Fibroblast of lung (primary cell): ENCODE results near the gene OSBPL1A. TPM values are rescaled to one million over a fixed set of nuclear protein-coding genes. Genes with fewer than 3 reads are reported as not detected.

Experiments
- DNase-seq, 2 donors: peaks; one replicate each; pipeline versions ENCODE4 v3.0.0 to v3.0.0-alpha.2; 2010; ENCODE audit warnings: low read depth in 2 of 2
- H2AFZ ChIP-seq: 2 replicates; pipeline ENCODE4 v1.5.1; 2012; ENCODE audit warnings: low read length, control low read depth, inconsistent platforms
- H3K27ac ChIP-seq: 2 replicates; pipeline ENCODE4 v1.5.1; 2011; ENCODE audit warnings: low read length, control low read depth; ENCODE audit not compliant: insufficient read depth
- H3K27me3 ChIP-seq: 2 replicates; pipeline ENCODE4 v1.5.1; 2011; ENCODE audit warnings: mild to moderate bottlenecking, low read length; ENCODE audit not compliant: control insufficient read depth, insufficient read depth
- H3K36me3 ChIP-seq: 2 replicates; pipeline ENCODE4 v1.5.1; 2011; ENCODE audit warnings: low read length; ENCODE audit not compliant: control insufficient read depth, insufficient read depth
- H3K4me1 ChIP-seq: 2 replicates; pipeline ENCODE4 v1.5.1; 2011; ENCODE audit warnings: low read length; ENCODE audit not compliant: control insufficient read depth, insufficient read depth; ENCODE audit errors: extremely low read depth
- H3K4me2 ChIP-seq: 2 replicates; pipeline ENCODE4 v1.5.1; 2011; ENCODE audit warnings: low read length, control low read depth; ENCODE audit not compliant: insufficient read depth; ENCODE audit errors: extremely low read depth
- H3K4me3 ChIP-seq, 4 experiments: fragments of 200-600 bp in 1 of 4; sonication (generic) in 1 of 4; replicated peaks in 1 of 4; 2 replicates each; pipeline ENCODE4 v1.5.1; 2011 to 2016; ENCODE audit warnings: low read length in 4 of 4, low read depth in 3 of 4, mild to moderate bottlenecking in 3 of 4, control low read depth in 2 of 4, inconsistent platforms in 1 of 4, mixed read lengths in 1 of 4; ENCODE audit not compliant: insufficient read depth in 1 of 4; ENCODE audit errors: control extremely low read depth in 1 of 4
- H3K79me2 ChIP-seq: 2 replicates; pipeline ENCODE4 v1.5.1; 2012; ENCODE audit warnings: mild to moderate bottlenecking, low read length, inconsistent platforms; ENCODE audit not compliant: control insufficient read depth, insufficient read depth
- H3K9ac ChIP-seq: 2 replicates; pipeline ENCODE4 v1.5.1; 2011; ENCODE audit warnings: mild to moderate bottlenecking, low read length, control low read depth; ENCODE audit not compliant: insufficient read depth
- H3K9me3 ChIP-seq: 2 replicates; pipeline ENCODE4 v1.5.1; 2012; ENCODE audit warnings: low read depth, low read length; ENCODE audit not compliant: control insufficient read depth, insufficient read depth
- H4K20me1 ChIP-seq: 2 replicates; pipeline ENCODE4 v1.5.1; 2011; ENCODE audit warnings: low read length; ENCODE audit not compliant: control insufficient read depth, insufficient read depth; ENCODE audit errors: extremely low read depth
- CTCF ChIP-seq, 2 donors: IDR thresholded peaks in 1 of 2; conservative IDR thresholded peaks in 1 of 2; 1 replicate in 1 of 2; 2 replicates in 1 of 2; pipeline ENCODE4 v1.5.1; 2011 to 2012; ENCODE audit warnings: low read length in 2 of 2, control low read depth in 1 of 2, inconsistent platforms in 1 of 2, low read depth in 1 of 2, mild to moderate bottlenecking in 1 of 2
- EZH2 ChIP-seq: IDR thresholded peaks from 2 replicates; pipeline ENCODE4 v1.5.1; 2012; ENCODE audit warnings: low read length, control low read depth, mild to moderate bottlenecking; ENCODE audit errors: missing control alignments
- polyA plus RNA-seq, 2 donors: library from polyadenylated mRNA; depleted of rRNA in 1 of 2; stranded (reverse) in 1 of 2; unstranded in 1 of 2; fragments of >200 nt; gene quantifications; 2 replicates each; pipeline ENCODE4 v1.2.1, GENCODE V29; 2011 to 2012; ENCODE audit warnings: missing spikeins in 1 of 2
- total RNA-seq: library from RNA; depleted of rRNA; stranded (reverse); fragments of >200 nt; gene quantifications from 2 replicates; pipeline ENCODE4 v1.2.1, GENCODE V29; 2014

Gene OSBPL1A
- total and polyA plus RNA-seq, 2 donors (not counting 1 experiment from before 2014, with no cell fraction given): 67.5 to 73.3 TPM

DNA sequence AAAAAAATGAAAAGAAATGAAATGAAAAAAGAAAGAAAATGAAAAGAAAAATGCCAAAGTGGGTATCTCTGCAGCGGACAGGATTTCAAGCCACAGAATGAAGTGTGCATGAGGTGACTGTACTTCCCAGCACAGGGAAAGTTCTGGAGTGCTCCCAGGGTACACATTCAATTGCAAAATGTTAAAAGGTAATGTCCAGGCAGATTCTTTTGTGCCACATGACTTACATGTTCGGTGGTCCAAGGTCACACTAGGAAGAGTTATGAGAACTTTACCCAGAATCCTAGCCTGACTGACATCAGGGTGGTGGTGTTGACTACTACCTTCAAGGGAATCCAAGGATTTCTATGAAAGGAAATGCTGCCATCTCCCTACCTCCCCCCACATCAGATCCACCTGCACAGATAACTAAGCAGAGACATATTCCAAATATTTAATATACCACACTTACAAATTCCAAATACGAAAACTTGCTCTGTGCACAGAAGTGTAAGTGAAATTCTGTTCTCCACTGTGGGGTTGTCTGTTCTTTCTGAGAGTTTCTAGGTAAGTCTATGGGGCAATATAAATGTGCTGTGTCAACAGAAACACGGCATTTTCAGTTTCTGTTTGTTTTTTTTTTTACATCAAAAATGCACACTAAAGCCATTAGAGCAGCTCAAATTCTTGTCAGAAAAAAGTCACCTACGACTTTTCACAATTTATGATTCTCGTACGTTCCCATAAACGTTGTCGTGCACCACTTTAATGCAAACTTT, 202.1 kb downstream of the OSBPL1A start:
- Histone ChIP-seq H3K36me3 (no peaks in the 10 kb centered on the region), H3K9me3 (no peaks in the 10 kb centered on the region), H4K20me1 (no peaks in the 10 kb centered on the region), H3K4me2 (no peak overlapping the region), H3K9ac (no peak overlapping the region), H2AFZ (no peak overlapping the region), H3K27ac (no peak overlapping the region), H3K27me3 (no peaks in the 10 kb centered on the region), H3K79me2 (no peaks in the 10 kb centered on the region), H3K4me3 (no peak overlapping the region), H3K4me1 (no peaks in the 10 kb centered on the region)
- DNase-seq: no peak
- TF ChIP-seq CTCF (conservative IDR thresholded peaks at IDR 0.05 in 1 of 2, IDR thresholded peaks at IDR 0.05 in 1 of 2; ENCODE audit: low read depth in 1 of 2, low read length in 2 of 2): no peak
- no peak for TF ChIP-seq EZH2

DNA sequence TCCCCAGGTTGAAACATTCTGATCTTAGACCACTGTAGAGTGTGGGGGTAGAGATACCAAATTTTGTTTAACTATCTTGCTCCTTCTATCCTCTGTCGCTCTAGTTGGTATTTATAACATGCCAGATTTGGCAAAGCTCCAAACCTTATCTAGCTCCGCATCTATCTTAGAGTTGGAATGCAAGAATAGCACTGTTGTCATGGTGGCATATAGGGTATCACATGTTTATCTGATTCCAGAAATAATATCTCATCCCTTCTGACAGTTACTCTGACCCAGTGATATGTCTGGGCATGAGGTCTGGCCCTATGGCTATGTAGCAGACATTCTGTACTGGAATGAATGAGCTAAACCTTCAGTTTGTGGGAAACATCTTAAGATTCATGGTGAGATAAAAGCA, 207.0 kb downstream of the OSBPL1A start:
- Histone ChIP-seq H3K4me3 (no peak overlapping the region), H3K9ac (no peak overlapping the region), H3K27ac (no peak overlapping the region), H4K20me1 (no peaks in the 10 kb centered on the region), H3K9me3 (no peaks in the 10 kb centered on the region), H3K79me2 (no peaks in the 10 kb centered on the region), H2AFZ (no peak overlapping the region), H3K27me3 (no peaks in the 10 kb centered on the region), H3K36me3 (no peaks in the 10 kb centered on the region), H3K4me1 (no peaks in the 10 kb centered on the region), H3K4me2 (no peak overlapping the region)
- peak in 1 of 2 donors; percentile 35 for DNase-seq
- TF ChIP-seq CTCF (conservative IDR thresholded peaks at IDR 0.05 in 1 of 2, IDR thresholded peaks at IDR 0.05 in 1 of 2; ENCODE audit: low read depth in 1 of 2, low read length in 2 of 2) (no peak), EZH2 (no peak)

DNA sequence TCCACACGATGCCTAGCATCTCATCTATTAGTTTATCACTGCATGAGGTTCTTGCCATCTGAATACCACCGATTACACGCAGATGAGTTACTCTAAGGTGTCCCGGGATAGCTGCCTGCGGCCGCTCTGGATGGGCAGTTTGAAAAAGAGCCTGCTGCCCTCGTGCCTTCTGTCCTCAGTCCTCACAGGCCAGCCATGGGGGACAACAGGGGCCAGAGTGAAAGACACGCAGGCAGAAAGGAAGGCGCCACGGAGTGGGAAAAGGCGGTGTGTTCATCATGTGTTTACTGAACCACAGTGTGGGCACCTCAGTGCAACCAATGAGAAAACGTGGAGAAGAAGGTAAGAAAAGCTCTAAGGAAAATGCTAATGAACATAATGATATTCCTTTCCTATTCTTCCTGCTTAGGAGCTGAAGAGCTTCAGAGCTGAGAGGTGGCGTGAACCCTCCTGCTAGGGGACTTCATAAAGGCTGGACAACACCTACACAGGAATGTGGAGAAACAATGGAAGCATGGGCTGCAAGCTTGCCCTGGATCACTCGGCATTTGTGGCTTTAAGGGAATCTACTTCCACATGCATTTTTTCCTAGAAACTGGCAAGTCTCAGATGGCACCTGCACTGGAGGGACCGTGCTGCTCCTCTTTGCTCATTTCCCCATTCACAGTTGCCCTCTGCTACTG, 207.8 kb downstream of the OSBPL1A start:
- Histone ChIP-seq H3K4me1 (no peaks in the 10 kb centered on the region), H3K9me3 (no peaks in the 10 kb centered on the region)

More for the DNA sequence above, 207.8 kb downstream of the OSBPL1A start:
- Histone ChIP-seq H3K27me3 (no peaks in the 10 kb centered on the region), H4K20me1 (no peaks in the 10 kb centered on the region), H3K4me2 (no peak overlapping the region), H3K79me2 (no peaks in the 10 kb centered on the region), H3K4me3 (no peak overlapping the region), H2AFZ (no peak overlapping the region), H3K36me3 (no peaks in the 10 kb centered on the region), H3K9ac (no peak overlapping the region), H3K27ac (no peak overlapping the region)
- DNase-seq: peak in 1 of 2 donors; percentile 4
- TF ChIP-seq CTCF (conservative IDR thresholded peaks at IDR 0.05 in 1 of 2, IDR thresholded peaks at IDR 0.05 in 1 of 2; ENCODE audit: low read depth in 1 of 2, low read length in 2 of 2) (no peak), EZH2 (no peak)
